Measurements from ENCODE around the gene SLC30A7. TPM values are rescaled to one million over a fixed set of nuclear protein-coding genes. Genes with fewer than 3 reads are reported as not detected.

SLC30A7 gene
- total and polyA plus RNA-seq, 2 of the 13 experiments (the other 11 are each of a cell fraction or from before 2014, with no cell fraction given) = 8.3 to 40.8 TPM

DNA sequence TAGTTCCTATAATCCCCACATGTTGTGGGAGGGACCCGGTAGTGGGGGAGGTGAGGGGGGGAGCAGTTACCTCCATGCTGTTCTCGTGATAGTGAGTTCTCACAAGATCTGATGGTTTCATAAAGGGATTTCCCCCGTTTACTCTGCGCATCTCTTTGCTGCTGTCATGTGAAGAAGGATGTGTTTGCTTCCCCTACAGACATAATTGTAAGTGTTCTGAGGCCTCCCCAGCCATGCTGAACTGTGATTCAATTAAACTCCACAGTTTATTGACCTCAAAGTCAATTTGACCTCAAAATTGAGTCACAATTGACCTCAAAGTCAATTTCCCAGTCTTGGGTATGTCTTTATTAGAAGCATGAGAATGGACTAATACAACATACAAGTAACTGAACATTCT lies 110.0 kb downstream of the SLC30A7 start:
- ChIA-PET CTCF (ENCODE audit: low intra/inter-chr PET ratio, low total read pairs) (no interaction called here), POLR2A (no interaction called here)
- H3K4me2 ChIP-seq (ENCODE audit: low read depth, low read length) = no peak overlapping the region
- no peak for TF ChIP-seq NONO (IDR thresholded peaks at IDR 0.05)
- no peak for TF ChIP-seq NONO (CRISPR knock-in tag; conservative IDR thresholded peaks at IDR 0.05)
- no peak for TF ChIP-seq JUN (CRISPR knock-in tag; IDR thresholded peaks at IDR 0.05)
- TF ChIP-seq, protein P1, sequence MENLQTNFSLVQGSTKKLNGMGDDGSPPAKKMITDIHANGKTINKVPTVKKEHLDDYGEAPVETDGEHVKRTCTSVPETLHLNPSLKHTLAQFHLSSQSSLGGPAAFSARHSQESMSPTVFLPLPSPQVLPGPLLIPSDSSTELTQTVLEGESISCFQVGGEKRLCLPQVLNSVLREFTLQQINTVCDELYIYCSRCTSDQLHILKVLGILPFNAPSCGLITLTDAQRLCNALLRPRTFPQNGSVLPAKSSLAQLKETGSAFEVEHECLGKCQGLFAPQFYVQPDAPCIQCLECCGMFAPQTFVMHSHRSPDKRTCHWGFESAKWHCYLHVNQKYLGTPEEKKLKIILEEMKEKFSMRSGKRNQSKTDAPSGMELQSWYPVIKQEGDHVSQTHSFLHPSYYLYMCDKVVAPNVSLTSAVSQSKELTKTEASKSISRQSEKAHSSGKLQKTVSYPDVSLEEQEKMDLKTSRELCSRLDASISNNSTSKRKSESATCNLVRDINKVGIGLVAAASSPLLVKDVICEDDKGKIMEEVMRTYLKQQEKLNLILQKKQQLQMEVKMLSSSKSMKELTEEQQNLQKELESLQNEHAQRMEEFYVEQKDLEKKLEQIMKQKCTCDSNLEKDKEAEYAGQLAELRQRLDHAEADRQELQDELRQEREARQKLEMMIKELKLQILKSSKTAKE (CRISPR knock-in tag; IDR thresholded peaks at IDR 0.05; ENCODE audit: borderline replicate concordance) = no peak
- TF ChIP-seq SAFB2 (CRISPR knock-in tag; IDR thresholded peaks at IDR 0.05; ENCODE audit: borderline replicate concordance, low read depth) = no peak
- no peak for TF ChIP-seq ZNF570 (CRISPR knock-in tag; IDR thresholded peaks at IDR 0.05; ENCODE audit: borderline replicate concordance)
- no peak for TF ChIP-seq YEATS2 (CRISPR knock-in tag; IDR thresholded peaks at IDR 0.05; ENCODE audit: borderline replicate concordance)
- TF ChIP-seq KMT2B (CRISPR knock-in tag; IDR thresholded peaks at IDR 0.05) = no peak
- TF ChIP-seq DNMT1 (CRISPR knock-in tag; IDR thresholded peaks at IDR 0.05) = no peak
- no peak for TF ChIP-seq ZNF160 (CRISPR knock-in tag; IDR thresholded peaks at IDR 0.05)
- TF ChIP-seq CHD2 (IDR thresholded peaks at IDR 0.05; ENCODE audit: low read depth, low read length) = no peak
- TF ChIP-seq, protein P2, sequence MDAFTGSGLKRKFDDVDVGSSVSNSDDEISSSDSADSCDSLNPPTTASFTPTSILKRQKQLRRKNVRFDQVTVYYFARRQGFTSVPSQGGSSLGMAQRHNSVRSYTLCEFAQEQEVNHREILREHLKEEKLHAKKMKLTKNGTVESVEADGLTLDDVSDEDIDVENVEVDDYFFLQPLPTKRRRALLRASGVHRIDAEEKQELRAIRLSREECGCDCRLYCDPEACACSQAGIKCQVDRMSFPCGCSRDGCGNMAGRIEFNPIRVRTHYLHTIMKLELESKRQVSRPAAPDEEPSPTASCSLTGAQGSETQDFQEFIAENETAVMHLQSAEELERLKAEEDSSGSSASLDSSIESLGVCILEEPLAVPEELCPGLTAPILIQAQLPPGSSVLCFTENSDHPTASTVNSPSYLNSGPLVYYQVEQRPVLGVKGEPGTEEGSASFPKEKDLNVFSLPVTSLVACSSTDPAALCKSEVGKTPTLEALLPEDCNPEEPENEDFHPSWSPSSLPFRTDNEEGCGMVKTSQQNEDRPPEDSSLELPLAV (CRISPR knock-in tag; conservative IDR thresholded peaks at IDR 0.05; ENCODE audit: low read depth) = no peak
- no peak overlapping the region for H3K4me3 ChIP-seq (replicated peaks in 1 of 3; ENCODE audit: insufficient read depth in 1 of 3, low read depth in 2 of 3, low read length in 3 of 3)
- ATAC-seq = no peak
- in situ Hi-C loops (cut with HindIII; ENCODE audit: extremely low pct_ligation_motif_present, low pct_unique_long_range_greater_than_20kb) (no loop called here), intact Hi-C loops (cut with micrococcal nuclease; ENCODE audit: unreplicated experiment) (loop anchor here (2.0 to 10.0 kb wide), 2 partner anchors 57 to 129 kb away; no protein-coding TSS in a partner anchor)
- peaks cover 6% of the 10 kb centered on the region; the same call in 1 of the 2 replicates for H4K20me1 ChIP-seq (ENCODE audit: insufficient read depth, low read length)
- H3K9ac ChIP-seq (ENCODE audit: insufficient read depth, low read depth, low read length) = no peak overlapping the region
- no peak for DNase-seq (ENCODE audit: low spot score)
- H2AFZ ChIP-seq (ENCODE audit: low read length) = no peak overlapping the region
- H3K4me1 ChIP-seq (ENCODE audit: insufficient read depth, low read length) = peaks cover 50% of the 10 kb centered on the region
- no TSS peak for BruUV-seq (replicated peaks)
- WGBS (ENCODE audit: low lambda C conversion rate) = 100% methylated on average over 4 of the region's 4 CpGs
- H3K79me2 ChIP-seq (ENCODE audit: insufficient read depth, low read length) = no peaks in the 10 kb centered on the region
- no peaks in the 10 kb centered on the region for H3K27me3 ChIP-seq (ENCODE audit: control insufficient read depth in 1 of 2, insufficient read depth in 2 of 2, low read length in 2 of 2)
- FAIRE-seq = no peak
- no peak overlapping the region for H3K27ac ChIP-seq (ENCODE audit: extremely low read length, insufficient read depth, low read length)
- H3K36me3 ChIP-seq (replicated peaks in 1 of 2; ENCODE audit: control insufficient read depth in 1 of 2, insufficient read depth in 2 of 2, low read length in 2 of 2) = peaks cover 0 to 5% of the 10 kb centered on the region in 2 experiments; a peak in 1 of 5 replicates
- no peaks in the 10 kb centered on the region for H3K9me3 ChIP-seq (ENCODE audit: low read length)
